ELR (cell line): ENCODE results near the gene E2F4.
A peak's percentile ranks its signal among the peaks of the same experiment; 100 is the strongest.

Source experiments
- DNase-seq: peaks from one replicate; pipeline ENCODE4 v3.0.0-alpha.2; 2015; ENCODE audit warnings: low read depth

The E2F4 gene

GRCh38 chr16:67208154-67208896 lies 16.4 kb downstream of the E2F4 start:
- no peak for DNase-seq

DNA sequence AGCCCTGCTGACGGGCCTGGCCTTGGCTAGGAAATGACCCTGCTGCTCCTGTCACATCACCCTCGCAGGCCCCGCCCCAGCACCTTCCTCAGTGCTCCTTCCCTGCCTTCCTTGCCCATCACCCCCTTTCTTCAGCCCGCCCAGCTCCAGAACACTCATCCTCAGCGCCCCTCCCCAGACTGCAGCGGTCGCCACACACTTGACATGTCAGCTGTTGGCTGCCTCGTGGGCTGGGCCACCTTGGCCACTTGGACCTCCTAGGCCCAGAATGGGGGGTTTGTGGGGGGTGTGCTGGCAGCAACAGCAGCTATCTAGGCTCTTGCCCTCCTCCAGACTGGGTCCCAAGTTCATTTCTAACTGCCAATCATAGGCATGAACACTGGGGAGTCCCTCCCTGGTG lies 17.6 kb downstream of the E2F4 start:
- no peak for DNase-seq

DNA sequence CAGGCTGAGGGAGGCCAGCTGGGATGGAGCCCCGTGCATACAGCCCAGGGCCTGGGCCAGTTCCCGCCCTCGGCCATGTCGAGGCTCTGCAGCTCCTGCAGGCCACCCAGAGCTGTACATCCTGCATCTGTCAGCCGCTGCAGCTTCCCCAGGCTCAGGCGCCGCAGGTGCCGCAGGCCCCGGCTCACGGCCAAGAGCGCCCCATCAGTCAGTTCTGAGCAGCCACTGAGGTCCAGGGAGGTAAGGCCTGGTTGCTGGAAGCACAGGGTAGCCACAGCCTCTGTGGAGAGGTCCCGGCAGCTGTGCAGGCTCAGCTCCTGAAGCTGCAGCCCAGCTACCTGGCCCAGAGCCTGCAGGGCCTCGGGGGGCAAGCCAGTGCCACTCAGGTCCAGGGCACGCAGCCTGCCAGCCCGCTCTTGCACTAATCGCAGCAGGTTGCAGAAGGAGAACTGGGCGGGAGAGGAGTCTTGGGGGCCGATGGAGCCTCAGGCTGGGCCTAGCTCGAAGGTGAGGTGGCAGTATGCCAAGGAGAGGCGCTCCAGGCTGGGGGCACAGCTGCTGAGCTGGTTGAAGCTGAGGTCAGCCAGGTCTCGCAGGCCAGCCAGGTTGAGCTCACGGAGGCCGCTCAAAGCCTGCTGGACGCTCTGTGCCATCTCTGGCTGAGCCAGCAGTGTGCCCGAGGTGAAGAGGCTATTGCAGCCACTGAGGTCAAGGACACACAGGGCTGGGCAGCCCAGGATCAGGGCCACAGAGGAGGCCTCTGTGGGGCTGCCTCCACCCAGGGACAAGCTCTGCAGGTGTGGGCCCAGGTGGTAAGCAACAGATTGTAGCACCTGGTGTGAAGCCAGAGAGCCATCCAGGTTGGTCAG lies 18.3 kb downstream of the E2F4 start:
- no peak for DNase-seq

DNA sequence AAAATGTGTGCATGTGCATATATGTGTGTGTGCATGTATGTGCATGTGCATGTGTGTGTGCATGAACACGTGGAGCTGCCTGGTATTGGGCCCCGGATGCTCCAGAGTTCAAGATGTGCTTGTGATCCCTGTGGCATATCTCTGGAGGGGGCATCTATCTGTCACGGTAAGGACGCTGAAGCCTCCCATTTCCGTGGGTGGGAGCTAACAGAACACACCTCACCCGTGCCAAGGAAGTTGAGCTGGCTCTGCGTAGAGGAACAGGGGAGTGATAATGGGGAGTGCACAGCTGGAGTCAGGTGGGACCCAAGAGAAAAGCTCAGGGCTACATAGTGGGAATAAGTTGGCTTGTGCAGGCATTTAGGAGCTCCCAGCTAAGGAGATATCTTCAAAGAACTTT lies 19.7 kb downstream of the E2F4 start:
- DNase-seq: no peak

- DNase-seq: peak; percentile 58
Observed at GRCh38 chr16:67212766-67213165, 20.8 kb downstream of the E2F4 start.

- no peak for DNase-seq
Observed at GRCh38 chr16:67213197-67214019, 21.5 kb downstream of the E2F4 start.

GRCh38 chr16:67215706-67216105 lies 23.8 kb downstream of the E2F4 start:
- DNase-seq: no peak

GRCh38 chr16:67216612-67217490 lies 24.9 kb downstream of the E2F4 start:
- DNase-seq: no peak

DNA sequence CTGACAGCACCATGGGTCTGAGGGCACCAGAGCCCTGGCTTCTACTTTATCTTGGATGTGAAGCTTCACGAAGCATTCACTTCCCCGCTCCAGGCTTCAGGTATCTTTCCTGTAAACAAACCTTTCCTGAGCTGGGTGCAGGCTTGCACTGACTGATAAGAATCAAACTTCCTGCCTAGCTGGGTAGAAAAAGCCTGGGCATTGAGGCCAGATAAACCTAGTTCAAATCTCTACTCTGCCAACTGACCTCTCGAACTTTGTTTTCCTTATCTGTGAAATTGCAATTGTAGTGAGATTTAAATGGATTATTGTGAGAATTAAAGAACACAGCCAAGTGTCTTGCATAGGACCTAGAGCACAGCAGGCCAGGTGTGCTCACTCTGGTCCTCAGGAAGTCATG lies 32.0 kb downstream of the E2F4 start:
- no peak for DNase-seq

DNA sequence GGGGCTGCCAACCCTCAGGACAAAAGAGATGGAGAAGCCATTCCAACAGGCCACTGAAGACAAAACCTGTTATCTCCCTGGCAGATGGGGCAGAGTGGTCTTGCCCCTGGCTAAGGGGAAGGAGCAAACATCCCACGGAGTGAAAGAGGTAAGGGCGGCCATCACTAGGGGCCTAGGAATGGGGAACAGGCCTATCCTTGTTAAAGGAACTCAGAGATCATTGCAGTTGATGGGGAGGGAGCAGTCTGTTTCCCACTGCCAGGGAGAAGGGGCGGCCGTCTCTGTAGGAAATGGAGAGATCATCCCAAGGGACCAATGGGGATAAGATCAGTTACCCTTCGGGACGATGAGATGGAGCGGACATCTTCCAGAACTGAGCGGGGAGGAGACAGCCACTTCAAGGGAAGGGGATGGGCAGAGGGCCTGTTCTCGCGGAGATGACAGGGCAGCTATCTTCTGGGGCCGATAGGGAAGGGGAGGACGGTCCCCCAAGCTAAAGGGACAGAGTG lies 34.4 kb downstream of the E2F4 start:
- no peak for DNase-seq

DNA sequence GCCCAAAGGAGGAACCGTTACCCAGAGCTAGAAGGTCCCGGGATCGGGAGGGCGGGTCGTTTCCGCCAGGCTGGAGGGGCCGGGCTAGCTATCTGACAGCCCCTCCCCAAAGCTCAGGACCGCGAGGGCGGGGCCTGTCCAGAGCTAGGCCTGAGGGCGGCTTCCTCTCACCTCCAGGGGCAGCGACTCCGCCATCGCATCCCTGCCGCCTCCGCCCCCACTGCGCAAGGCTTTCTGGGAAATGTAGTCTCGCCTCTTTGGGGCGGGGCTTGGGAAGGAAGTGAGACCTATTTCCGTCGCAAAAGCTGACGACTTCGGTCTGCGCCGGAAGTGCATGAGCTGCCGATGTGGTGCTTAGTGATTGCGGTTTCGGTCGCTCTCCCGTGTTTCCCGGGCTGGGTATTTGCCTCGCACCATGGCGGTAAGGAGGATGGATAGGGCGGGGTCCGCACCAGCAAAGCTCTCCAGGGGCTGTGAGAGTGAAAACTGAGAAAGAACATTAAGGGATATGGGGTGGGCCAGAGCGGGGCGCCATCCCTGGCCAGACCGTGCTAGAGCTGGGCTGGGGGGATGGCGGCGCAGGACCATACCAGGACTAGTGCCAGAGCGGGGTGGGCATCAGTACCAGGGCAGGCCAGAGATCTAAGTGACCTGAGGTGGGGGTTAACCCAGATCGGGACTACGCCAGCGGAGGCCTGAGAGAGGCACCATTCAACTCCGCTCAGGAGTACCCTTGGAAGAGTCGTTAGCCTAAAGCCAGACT lies 35.0 kb downstream of the E2F4 start, which contains the start of gene TMEM208:
TMEM208 (plus strand) TSS at position 327 of the 763 bp plus-strand sequence; CDS start at position 416, 89 bp downstream.
- DNase-seq: peak; percentile 100

DNA sequence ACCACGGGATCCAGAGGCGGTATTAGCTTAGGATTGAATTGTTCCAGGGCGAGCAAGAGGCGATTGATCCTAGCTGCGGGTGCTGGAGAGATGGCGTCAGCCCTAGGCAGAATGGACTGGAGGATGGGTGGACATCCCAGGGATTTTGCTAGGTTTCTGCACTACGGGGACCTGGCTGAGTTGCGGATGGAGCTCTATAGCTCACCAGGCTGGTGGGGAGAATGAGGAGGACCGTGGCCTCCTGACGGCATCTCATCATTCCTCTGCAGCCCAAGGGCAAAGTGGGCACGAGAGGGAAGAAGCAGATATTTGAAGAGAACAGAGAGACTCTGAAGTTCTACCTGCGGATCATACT lies 35.6 kb downstream of the E2F4 start:
- no peak for DNase-seq

- no peak for DNase-seq
Observed at GRCh38 chr16:67228034-67228785, 36.3 kb downstream of the E2F4 start.

DNA sequence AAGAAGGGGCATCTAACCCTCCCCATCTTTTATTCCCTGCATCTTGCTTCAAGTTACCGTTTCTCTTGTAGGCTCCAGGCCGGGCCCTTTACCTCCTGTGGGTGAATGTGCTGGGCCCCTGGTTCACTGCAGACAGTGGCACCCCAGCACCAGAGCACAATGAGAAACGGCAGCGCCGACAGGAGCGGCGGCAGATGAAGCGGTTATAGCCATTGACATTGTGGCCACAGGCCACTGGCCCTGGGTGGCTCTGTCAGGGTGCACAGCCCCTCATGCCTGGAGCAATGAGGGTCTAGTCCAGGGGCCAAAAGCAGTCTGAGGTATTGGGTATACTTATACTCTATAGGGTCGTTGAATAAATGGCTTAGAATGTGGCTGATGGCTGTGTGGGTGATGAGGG lies 37.0 kb downstream of the E2F4 start:
- DNase-seq: no peak

DNA sequence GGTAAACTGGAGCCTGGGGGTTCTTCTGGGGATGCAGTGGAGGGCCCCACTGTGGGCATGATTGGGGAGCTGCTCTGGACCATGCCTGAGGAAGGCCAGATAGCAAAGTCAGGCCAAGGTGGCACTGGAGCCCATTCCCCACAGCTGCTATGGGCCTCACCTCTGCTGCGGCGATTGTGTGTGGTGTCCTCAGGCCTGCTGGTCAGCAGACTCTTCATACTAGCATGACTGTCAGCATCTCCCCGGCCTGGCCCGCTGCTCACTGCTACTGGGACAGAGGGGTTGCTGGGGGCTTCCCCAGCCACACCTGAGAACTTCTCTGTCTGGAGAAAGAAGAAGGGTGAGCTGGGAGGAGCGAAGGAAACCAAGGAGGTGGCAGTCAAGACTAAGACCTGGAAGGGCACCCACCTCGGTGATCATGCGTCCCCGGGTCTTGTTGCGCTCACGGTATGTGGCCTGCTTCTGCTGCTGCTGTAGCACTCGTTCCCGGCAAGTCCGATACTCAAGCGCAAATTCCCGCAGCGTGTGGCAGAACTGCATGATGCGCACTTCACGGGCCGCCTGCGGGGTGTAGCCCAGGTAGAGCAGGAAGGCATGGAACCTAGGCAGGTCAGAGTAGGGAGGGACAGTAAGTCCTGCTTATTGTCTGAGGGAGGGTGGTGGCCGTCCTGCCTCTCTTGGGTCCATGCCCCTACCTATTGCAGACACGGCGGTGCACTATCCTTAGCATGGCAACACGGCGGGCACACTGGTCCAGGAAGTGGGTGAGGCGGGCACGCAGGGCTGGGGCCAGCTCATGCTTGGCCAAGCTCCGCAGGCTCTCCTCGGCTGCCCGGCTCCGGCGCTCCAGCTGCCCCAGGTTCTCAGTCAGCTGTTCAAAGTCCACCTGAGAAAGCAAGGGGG lies 38.2 kb downstream of the E2F4 start:
- no peak for DNase-seq

- DNase-seq: no peak
Observed at GRCh38 chr16:67230809-67231660, 39.1 kb downstream of the E2F4 start.

DNA sequence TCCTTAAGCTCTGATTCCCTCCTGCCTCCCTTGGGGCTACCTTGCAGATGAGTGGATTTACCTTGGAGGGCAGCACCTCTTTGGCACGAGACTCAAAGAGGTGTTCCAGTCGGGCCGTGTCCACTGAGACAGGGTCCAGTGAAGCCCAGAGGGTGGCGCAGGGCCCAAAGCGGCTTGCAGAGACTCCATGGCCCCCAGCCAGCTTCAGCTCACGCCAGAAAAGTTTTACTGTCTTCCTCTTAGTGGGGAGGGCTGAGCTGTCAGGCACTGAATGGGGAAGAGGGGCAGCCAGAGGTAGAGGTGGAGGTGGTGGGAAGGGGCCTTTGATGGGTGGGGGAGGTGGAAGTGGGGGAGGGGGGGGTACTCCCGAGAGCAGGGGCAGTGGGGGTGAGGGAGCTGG lies 41.6 kb downstream of the E2F4 start:
- DNase-seq: no peak

DNA sequence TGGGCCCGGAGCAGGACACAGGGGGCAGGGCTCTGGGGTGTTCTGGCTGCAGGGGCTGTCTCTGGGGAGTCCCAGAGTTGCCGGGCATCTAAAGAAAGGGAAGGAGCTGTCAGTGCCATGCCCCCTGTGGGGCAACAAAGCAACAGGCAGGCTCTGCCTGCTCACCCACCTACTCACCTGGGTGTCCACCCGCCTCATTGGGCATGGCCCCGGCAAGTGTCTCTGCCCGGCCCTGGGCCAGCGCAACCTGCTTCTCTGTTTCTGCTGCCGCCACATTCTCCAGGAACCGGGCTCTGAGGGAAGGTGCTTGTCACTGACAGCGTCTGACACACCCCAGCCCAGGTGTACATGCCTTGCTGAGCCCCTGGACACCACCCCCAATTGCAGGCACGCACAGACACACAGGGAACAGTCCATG lies 42.2 kb downstream of the E2F4 start:
- no peak for DNase-seq
